Hepatic stellate cell (primary cell): ENCODE data around the gene ZNF473.
A peak's percentile ranks its signal among the peaks of the same experiment; 100 is the strongest.
"Not testable (repeated sequence)": the region's sequence is repeated elsewhere in the genome, so short reads cannot be mapped to it uniquely, and the experiment has no call there.

Experiments used
- DNase-seq: peaks from one replicate; pipeline ENCODE4 v3.0.0; 2011; ENCODE audit warnings: low spot score

ZNF473 gene

DNA sequence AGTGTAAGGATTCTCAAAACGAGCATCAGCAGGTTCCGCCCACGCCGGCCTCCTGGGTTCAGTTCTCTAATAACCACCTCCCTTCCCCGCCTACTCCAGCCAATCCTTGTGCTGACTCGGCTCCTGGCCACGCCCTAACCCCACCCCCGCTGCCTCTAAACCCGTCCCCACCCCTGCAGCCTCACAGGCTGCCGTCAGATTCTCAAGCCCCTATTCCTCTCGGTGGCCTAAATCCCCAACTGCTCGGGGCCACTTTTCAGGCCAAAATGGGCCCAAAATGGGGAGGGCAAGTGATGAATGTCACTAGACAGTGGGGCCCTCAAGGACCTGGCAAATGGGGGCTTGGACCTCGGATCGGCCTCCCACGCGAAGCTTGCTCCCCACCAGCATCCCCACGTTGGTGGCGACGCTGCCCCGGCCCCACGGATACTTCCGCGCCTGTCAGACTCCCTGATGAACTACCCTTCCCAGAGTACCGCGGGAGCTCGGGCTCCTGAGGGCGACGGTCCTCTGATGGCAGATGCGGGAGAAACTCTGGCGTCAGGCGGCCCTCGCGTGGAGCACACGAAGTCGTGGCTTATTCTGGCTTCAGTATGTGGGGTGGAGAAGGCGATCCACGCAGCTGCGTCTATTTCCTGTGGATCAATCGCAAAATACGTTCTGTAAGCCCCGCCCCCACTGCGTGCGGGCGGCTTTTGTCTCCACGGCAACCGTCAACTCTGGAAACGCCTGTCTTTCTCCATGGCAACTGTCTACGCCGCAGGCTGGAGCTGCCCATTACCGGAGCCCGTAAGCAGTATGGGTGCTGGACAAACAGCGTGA lies 24.8 kb downstream of the ZNF473 start:
- DNase-seq: peak; percentile 73

DNA sequence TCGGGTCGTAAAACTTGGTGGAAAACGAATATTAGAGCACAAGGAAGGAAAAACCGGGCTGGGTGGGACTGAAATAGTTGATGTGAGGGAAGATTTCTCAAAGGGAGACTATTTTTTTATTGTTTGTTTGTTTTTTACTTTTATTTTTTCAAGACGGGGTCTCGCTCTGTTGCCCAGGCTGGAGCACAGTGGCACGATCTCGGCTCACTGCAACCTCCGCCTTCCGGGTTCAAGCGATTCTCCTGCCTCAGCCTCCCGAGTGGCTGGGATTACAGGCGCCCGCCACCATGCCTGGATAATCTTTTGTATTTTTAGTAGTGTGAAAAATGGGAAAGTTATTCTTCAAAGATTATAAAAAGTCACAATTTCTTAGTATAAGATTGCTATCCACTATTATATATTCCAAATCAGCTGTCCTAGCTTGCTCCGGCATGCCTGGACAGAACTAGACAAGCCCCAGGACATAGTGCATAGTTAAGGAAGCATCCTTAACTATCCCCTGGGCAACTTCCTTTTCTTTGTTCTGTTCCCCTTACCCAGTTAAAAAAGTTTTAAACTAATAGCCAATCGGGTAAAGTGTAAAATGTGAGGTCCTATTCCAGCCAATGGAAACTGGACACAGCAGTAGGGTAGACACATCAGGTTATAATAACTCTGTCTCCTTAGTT lies 25.6 kb downstream of the ZNF473 start:
- DNase-seq: not testable (repeated sequence)

DNA sequence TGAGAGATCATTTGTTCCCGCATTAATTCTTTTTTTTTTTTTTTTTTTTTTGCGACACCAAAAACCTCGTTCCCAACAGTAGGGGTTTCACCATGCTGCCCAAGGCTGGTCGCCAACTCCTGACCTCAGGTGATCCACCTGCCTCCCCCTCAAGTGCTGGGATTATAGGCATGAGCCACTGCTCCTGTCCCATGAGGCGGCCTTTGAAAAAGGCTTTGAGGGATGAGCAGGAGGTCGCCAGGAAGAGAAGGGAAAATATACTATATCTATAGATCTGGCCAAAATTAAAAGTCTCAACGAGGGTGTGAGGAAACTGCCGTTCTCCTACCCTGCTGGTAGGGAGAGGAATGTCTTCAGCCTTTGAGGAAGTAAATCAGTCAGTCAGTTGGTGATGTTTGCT lies 26.2 kb downstream of the ZNF473 start:
- DNase-seq: no peak

DNA sequence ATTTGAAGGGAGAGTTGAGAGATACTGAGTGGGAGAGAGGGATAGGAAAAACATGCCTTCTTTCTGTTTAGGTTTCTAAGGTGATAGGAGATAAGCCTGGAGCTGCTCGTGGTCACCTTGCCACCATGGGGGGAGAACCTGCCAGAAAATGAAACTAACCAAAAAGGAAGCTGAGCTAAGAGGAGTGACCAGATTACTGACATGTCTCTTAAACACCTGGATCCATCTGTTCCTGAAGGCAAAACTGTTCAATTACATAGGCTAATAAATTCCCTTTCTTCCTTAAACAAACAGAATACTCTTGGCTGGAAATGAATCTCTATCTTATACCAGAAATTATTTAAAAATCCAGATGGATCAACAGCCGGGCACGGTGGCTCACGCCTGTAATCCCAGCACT lies 27.3 kb downstream of the ZNF473 start:
- no peak for DNase-seq

DNA sequence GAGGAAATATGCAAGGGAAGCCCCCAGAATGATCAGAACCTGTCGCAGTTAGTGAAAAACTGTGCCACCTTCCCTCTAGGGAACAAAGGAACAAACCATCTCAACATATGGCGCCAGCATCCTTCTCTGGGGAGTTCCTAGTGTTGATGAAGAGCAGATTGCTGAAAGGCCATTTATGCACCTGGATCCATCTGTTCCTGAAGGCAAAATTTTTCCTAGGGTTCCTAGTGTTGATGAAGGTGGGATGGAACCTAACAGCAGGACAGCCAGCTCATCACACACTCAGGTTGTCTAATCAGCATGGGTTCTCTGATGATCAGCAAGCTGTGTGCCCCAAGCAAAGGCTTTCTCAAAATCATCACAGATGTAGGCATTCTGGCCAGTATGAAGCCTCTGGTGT lies 32.6 kb downstream of the ZNF473 start:
- DNase-seq: no peak

DNA sequence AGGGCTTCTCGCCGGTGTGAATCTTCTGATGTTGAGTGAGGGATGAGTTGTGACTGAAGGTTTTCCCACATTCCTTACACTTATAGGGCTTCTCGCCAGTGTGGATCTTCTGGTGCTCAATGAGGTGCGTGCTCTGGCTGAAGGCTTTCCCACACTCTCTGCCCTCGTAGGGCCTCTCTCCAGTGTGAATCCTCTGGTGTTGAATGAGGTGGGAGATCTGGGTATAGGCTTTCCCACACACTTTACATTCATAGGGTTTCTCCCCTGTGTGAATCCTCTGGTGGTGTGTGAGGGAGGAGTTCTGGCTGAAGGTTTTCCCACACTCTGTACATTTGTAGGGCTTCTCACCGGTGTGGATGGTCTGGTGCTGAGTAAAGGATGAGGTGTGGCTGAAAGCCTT lies 33.2 kb downstream of the ZNF473 start:
- DNase-seq: no peak

DNA sequence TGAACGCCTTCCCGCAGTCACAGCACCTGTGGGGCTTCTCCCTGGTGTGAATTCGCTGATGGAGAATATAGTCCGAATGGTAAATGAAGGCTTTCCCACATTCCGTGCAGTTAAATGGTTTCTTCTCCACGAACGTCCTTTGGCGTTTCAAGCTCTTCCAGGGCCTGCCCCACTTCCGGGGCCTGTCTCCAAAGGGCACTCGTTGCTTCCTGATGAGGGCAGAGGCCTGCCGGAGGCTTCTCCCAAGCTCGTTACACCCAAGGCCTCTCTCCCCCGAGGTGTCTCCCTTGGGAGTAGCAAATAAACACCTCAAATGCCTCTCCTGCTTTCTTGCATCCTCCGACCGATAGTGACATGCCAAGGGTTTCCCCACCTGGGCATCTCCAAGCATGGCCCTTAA lies 34.3 kb downstream of the ZNF473 start:
- no peak for DNase-seq

DNA sequence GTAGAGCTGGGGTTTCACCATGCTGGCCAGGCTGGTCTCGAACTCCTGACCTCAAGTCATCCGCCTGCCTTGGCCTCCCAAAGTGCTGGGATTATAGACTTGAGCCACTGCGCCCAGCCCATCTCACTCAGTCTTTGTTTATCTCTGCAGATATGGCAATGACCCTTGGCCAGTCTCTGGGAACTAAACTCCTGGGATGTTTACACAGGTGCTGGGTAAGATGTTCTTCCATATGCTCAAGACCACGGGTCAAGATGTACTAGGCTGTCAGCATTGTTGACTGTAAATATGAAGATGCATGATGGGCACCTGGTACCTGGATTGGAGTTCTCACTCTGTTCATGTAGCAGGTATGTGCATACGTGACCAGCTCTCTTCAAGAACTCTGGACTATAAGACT lies 35.8 kb downstream of the ZNF473 start:
- no peak for DNase-seq

DNA sequence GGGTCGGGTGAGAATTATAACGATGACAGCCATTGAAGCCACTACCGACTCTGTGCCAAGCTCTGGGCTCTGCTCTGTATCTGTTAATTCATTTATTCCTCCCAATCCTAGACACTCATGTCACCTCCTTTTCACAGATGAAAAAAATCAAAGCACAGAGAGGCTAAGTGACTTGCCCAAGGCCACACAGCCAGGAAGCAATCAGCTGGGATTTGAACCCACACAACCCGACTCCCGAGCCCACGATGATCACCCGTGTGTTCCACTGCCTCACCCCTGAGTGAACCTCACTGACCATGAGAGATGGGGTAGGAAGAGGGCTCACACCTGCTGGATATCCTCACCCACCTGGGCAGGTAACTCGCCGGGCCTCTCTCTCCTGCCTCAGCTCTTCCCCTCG lies 40.1 kb downstream of the ZNF473 start:
- DNase-seq: no peak

DNA sequence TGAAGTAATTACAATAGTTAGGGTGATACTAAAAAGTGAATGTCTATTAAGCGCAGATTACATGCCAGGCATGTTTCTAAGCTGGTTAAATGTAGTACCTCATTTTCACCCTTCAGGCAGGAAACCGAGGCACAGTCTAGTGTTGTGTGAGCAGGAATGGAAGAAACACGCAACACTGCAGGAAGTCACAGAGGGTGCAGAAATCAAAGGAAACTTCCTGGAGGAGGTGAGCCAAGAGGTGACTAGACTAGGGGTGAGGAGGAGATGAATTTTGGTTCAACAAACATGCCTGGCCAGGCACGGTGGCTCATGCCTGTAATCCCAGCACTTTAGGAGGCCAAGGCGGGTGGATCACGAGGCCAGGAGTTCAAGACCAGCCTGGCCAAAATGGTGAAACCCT lies 41.8 kb downstream of the ZNF473 start:
- DNase-seq: no peak

DNA sequence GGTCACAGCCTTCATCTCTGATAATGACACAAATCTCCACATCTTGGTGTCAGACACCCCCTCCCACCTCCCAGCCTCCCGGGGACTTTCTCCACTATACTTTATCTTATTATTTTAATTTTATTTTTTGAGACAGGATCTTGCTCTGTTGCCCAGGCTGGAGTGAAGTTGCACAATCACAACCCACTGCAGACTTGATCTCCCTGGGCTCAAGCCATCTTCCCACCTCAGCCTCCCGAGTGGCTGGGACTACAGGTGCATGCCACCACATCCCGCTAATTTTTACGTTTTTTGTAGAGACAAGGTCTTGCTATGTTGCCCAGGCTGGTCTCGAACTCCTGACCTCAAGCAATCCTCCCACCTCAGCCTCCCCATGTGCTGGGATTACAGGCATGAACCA lies 42.6 kb downstream of the ZNF473 start:
- not testable (repeated sequence) for DNase-seq

DNA sequence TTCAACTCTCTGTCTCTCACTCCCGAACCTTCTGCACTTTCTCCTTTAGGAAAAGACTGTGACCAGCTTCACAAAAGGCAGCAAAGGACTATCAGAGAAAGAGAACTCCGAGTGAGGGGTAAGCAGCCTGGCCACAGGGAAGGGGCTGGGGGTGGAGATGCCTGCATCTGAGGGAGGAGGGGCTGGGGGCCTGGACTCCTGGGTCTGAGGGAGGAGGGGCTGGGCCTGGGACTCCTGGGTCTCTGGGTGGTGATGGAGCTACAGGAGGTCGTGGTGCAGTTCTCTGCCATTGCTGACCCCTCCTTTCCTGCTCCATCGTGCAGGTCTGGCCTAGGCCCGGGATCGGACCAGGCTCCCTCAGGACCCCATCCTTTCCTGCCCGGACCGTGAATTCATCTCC lies 49.3 kb downstream of the ZNF473 start:
- not testable (repeated sequence) for DNase-seq

DNA sequence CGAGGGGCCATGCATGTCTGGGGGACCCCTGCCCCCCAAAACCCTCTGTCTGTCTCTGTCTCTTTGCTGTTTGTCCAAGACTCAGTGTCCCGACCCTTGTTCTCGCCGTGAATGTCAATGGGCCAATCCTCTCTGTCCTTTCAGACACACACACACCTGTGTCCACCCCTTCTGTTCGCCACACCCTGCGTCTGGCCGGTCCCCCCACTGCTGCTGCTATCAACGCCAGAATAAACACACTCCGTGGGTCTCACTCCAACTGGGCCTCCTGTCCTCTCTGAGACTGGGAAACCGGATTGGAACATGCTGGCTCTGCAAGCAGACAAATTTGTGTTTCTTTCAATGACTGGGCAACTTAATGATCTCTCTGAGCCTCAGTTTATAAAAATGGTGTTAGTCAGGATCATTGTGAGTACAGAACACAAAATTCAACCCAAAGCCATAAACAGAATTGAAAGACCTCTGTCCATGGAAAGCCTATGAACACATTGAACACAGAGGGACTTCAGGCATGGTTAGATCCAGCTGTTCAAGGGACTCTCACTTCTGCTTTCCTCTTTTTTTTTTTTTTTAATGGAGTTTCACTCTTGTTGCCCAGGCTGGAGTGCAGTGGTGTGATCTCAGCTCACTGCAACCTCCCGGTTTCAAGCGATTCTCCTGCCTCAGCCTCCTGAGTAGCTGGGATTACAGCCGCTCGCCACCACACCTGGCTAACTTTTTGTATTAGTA lies 50.0 kb downstream of the ZNF473 start:
- not testable (repeated sequence) for DNase-seq

DNA sequence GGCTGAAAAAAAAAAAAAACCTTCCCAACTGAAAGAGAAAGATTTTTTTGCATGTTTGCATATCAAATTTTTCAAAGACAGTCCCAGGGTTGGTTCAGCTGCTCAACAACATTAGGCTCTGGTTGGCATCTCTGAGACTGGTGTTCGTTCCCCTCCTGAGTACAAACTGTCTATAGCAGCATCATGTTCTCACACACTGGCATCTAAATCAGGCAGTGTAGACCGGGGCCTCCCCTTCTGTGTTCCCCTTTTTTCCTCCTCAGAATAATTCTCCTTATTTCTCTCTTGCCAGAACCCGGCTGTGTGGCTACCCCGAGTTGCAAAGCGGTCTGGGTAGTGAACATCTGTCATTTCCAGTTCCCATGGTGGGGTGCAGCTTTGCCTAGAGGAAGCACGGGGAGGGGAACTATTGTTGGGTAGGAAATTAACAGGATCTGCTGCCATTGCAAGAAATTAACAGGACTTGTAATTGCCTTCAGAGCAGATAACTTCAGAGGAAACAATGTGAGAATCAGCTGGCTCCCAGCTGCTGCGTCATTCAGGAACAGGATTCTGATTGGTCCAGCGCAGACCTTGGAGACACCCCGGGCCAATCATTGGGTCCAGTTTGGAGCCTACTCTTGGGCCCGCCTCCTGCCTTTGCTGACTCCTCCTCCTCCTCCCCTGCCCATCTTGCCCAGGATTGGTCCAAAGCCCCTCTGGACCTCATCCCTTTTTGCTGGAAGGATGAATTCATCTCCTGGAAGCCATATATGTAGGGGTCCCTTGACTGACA lies 51.0 kb downstream of the ZNF473 start:
- not testable (repeated sequence) for DNase-seq

DNA sequence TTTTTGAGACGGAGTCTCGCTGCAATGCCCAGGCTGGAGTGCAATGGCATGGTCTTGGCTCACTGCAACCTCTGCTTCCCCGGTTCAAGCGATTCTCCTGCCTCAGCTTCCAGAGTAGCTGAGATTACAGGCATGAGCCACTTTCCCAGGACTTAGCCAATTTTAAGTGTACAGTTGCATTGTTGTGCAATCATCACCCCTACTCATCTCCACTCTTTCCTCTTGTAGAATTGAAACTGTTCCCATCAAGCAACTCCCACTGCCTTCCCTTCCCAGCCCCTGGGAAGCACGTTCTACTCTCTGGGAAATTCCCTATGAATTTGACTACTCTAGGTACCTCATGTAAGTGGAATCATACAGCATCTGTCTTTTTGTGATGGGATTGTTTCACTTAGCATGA lies 53.2 kb downstream of the ZNF473 start:
- DNase-seq: not testable (repeated sequence)

DNA sequence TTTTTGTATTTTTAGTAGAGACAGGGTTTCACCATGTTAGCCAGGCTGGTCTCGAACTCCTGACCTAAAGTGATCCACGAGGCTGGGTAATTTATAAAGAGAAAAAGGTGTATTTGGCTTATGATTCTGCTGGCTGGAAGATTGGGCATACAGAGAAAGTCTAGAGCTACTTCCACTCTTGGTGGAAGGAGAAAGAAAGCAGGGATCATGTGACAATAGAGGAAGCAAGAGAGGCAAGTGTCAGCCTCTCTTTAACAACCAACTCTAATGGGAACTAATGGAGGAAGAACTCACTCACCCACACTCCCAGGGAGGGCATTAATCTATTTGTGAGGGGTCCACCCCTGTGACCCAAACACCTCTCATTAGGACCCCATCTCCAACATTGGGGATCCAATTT lies 58.6 kb downstream of the ZNF473 start:
- not testable (repeated sequence) for DNase-seq

DNA sequence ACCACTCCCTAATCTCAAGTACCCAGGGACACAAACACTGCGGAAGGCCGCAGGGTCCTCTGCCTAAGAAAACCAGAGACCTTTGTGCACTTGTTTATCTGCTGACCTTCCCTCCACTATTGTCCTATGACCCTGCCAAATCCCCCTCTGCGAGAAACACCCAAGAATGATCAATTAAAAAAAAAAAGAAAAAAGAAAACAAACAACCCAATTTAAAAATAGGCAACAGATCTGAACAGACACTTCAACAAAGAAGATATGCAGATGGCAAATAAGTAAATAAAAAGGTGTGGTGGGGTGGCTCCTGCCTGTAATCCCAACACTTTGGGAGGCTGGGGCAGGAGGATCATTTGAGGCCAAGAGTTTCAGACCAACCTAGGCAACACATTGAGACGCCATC lies 61.3 kb downstream of the ZNF473 start:
- not testable (repeated sequence) for DNase-seq

DNA sequence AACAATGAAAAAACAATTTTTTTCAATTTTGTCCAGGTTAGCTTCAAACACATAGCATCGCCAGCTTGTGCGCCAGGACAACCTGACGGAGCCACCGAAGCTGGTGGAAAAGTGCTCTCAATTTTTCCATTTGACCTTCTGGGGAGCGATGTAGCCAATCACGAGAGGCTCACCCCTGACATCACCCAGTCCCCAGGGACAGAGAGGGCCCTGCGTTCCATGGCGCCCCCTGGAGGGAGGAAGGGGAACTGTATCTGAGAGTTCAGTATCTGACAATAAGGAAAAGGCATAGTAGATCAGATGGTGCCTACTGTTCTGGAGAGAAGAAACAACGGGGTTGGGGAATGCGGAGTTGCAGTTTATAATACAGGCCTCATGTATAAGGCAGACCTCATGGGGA lies 64.9 kb downstream of the ZNF473 start:
- DNase-seq: not testable (repeated sequence)

DNA sequence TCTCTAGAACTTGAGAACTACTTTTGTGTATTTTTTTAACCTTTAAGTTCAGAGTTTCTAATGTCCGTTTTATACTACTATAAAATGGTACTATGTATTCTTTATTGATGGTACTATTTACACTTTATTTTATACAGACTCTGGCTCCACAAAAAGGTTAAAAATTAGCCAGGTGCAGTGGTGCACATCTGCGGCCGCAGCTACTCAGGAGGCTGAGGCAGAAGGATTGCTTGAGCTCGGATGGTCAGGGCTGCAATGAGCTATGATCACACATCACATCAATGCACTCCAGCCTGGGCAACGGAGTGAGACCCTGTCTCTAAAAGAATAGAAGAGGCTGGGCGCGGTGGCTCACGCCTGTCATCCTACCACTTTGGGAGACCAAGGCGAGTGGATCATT lies 66.0 kb downstream of the ZNF473 start:
- DNase-seq: not testable (repeated sequence)

DNA sequence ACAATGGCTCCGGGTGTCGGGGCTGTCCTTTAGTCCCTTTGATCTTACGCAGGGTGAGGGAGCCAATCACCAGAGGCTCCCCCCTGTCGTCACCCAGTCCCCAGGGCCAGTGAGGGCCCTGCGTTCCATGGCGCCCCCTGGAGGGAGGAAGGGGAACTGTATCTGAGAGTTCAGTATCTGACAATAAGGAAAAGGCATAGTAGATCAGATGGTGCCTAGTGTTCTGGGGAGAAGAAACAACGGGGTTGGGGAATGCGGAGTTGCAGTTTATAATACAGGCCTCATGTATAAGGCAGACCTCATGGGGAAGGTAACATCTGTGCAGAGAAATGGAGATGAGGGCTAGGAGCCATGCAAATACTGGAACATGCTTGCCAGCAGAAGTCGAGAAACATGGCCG lies 66.8 kb downstream of the ZNF473 start:
- DNase-seq: not testable (repeated sequence)

DNA sequence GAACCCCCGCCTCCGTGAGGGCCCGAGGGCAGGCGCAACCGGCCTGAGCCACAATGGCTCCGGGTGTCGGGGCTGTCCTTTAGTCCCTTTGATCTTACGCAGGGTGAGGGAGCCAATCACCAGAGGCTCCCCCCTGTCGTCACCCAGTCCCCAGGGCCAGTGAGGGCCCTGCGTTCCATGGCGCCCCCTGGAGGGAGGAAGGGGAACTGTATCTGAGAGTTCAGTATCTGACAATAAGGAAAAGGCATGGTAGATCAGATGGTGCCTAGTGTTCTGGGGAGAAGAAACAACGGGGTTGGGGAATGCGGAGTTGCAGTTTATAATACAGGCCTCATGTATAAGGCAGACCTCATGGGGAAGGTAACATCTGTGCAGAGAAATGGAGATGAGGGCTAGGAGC lies 72.1 kb downstream of the ZNF473 start:
- not testable (repeated sequence) for DNase-seq

DNA sequence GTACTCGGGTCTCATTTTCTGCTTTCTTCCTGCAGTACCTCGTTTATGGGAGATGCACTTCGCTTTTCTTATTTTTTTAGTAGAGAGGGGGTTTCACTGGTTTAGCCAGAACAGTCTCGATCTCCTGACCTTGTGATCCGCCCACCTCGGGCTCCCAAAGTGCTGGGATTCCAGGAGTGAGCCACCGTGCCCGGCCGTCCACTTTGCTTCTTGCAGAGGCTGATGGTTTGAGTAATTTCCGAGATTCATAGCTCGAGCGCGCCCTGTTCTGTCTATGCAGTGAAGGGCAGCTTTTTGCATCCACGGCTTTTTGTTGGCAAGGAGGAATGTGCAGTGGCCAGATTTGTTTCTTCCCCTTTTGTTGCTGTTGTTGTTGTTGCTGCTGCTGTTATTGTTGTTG lies 73.1 kb downstream of the ZNF473 start:
- DNase-seq: not testable (repeated sequence)
